GM19397 (cell line): Measurements from ENCODE around the gene XPR1.
"Not testable (repeated sequence)": the region's sequence is repeated elsewhere in the genome, so short reads cannot be mapped to it uniquely, and the experiment has no call there.

Source experiments
- ATAC-seq: cut with Tn5 transposase; IDR thresholded peaks from one replicate; pipeline ENCODE4 v1.9.1; 2021; ENCODE audit warnings: mild to moderate bottlenecking, moderate library complexity; ENCODE audit not compliant: unreplicated experiment

Gene XPR1

GRCh38 chr1:180778782-180779398, 147.1 kb downstream of the XPR1 start:
- no peak for ATAC-seq

GRCh38 chr1:180779584-180779983, 147.8 kb downstream of the XPR1 start:
- no peak for ATAC-seq

- no peak for ATAC-seq
Measured at GRCh38 chr1:180781718-180782117, 149.9 kb downstream of the XPR1 start.

GRCh38 chr1:180785291-180785690, 153.5 kb downstream of the XPR1 start:
- no peak for ATAC-seq

- ATAC-seq: no peak
Measured at GRCh38 chr1:180785887-180786286, 154.1 kb downstream of the XPR1 start.

GRCh38 chr1:180786624-180787023, 154.8 kb downstream of the XPR1 start:
- no peak for ATAC-seq

GRCh38 chr1:180787628-180788307, 155.9 kb downstream of the XPR1 start:
- no peak for ATAC-seq

- ATAC-seq: no peak
Measured at GRCh38 chr1:180789460-180789859, 157.6 kb downstream of the XPR1 start.

- ATAC-seq: not testable (repeated sequence)
Measured at GRCh38 chr1:180791152-180791551, 159.3 kb downstream of the XPR1 start.

GRCh38 chr1:180791806-180792205, 160.0 kb downstream of the XPR1 start:
- ATAC-seq: no peak

GRCh38 chr1:180793451-180793850, 161.6 kb downstream of the XPR1 start:
- no peak for ATAC-seq

- ATAC-seq: no peak
Measured at GRCh38 chr1:180796897-180797640, 165.2 kb downstream of the XPR1 start.

GRCh38 chr1:180800945-180801344, 169.1 kb downstream of the XPR1 start:
- ATAC-seq: no peak

GRCh38 chr1:180802813-180803212, 171.0 kb downstream of the XPR1 start:
- ATAC-seq: no peak

GRCh38 chr1:180805316-180805715, 173.5 kb downstream of the XPR1 start:
- ATAC-seq: peak; percentile 64

GRCh38 chr1:180811298-180811697, 179.5 kb downstream of the XPR1 start:
- no peak for ATAC-seq

- ATAC-seq: no peak
Measured at GRCh38 chr1:180811886-180812285, 180.1 kb downstream of the XPR1 start.

GRCh38 chr1:180814258-180814657, 182.4 kb downstream of the XPR1 start:
- ATAC-seq: no peak

- ATAC-seq: no peak
Measured at GRCh38 chr1:180815188-180815587, 183.4 kb downstream of the XPR1 start.

GRCh38 chr1:180816132-180816531, 184.3 kb downstream of the XPR1 start:
- ATAC-seq: no peak

GRCh38 chr1:180821970-180822369, 190.1 kb downstream of the XPR1 start:
- no peak for ATAC-seq

GRCh38 chr1:180831507-180831906, 199.7 kb downstream of the XPR1 start:
- ATAC-seq: not testable (repeated sequence)
